ENCODE data around the gene CADM2. TPM values are rescaled to one million over a fixed set of nuclear protein-coding genes. Genes with fewer than 3 reads are reported as not detected.

Gene CADM2
- total RNA-seq, 1 donor from 2014 or later: 3.3 TPM

DNA sequence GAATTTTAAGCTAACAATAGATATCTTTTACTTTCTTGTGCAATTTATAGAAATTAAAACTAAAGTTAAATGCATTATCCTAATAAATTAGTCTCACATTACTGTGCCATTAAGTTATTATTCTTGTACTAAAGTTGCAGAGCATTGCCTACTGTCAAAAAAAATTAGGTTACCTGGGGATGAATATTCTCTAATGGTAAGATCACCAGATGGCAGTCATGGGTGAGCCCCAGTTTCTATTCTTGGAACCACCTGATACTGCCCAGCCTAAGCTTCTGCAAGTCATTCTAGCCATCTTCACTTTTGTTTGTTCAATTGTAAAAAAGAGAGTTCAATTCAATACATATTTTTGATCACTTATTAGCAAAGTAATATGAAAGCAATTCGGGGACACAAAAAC lies 213.2 kb downstream of the CADM2 start:
- DNase-seq (ENCODE audit: low spot score in 2 of 2, unreplicated experiment in 2 of 2): no peak
- TF ChIP-seq, protein P1, sequence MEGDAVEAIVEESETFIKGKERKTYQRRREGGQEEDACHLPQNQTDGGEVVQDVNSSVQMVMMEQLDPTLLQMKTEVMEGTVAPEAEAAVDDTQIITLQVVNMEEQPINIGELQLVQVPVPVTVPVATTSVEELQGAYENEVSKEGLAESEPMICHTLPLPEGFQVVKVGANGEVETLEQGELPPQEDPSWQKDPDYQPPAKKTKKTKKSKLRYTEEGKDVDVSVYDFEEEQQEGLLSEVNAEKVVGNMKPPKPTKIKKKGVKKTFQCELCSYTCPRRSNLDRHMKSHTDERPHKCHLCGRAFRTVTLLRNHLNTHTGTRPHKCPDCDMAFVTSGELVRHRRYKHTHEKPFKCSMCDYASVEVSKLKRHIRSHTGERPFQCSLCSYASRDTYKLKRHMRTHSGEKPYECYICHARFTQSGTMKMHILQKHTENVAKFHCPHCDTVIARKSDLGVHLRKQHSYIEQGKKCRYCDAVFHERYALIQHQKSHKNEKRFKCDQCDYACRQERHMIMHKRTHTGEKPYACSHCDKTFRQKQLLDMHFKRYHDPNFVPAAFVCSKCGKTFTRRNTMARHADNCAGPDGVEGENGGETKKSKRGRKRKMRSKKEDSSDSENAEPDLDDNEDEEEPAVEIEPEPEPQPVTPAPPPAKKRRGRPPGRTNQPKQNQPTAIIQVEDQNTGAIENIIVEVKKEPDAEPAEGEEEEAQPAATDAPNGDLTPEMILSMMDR (IDR thresholded peaks at IDR 0.05; ENCODE audit: unreplicated experiment): no peak
- Mint-ChIP-seq H3K9me3 (no peaks in the 10 kb centered on the region), H3K36me3 (no peaks in the 10 kb centered on the region), H3K27ac (no peak overlapping the region), H3K4me1 (no peaks in the 10 kb centered on the region), H3K27me3 (ENCODE audit: low read depth) (peaks cover 2% of the 10 kb centered on the region), H3K4me3 (no peak overlapping the region)

DNA sequence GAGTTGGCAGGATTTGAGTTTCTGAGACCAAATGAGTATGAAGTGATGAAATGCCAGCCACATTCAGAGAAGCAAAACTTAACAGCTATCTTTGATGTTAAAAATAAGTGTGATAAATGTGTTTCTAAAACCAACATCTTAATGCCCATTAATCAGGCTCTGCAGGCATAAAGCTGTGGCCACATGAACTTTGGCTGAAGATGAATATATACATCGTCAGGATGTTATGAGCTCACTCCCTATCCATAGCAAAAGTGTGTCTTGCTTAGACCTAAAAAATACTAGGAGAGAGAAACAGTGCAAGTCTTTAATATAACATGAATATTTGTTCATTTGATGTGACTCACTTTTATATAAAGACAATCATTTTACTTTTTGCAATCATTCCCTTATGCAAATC lies 218.0 kb downstream of the CADM2 start:
- no peaks in the 10 kb centered on the region for H3K36me3 Mint-ChIP-seq
- no peak overlapping the region for H3K27ac Mint-ChIP-seq
- peaks cover 2% of the 10 kb centered on the region for H3K27me3 Mint-ChIP-seq (ENCODE audit: low read depth)
- TF ChIP-seq, protein P1 (IDR thresholded peaks at IDR 0.05; ENCODE audit: unreplicated experiment): no peak
- H3K4me3 Mint-ChIP-seq: no peak overlapping the region
- no peak for DNase-seq (ENCODE audit: low spot score in 2 of 2, unreplicated experiment in 2 of 2)
- H3K4me1 Mint-ChIP-seq: no peaks in the 10 kb centered on the region
- H3K9me3 Mint-ChIP-seq: no peaks in the 10 kb centered on the region

DNA sequence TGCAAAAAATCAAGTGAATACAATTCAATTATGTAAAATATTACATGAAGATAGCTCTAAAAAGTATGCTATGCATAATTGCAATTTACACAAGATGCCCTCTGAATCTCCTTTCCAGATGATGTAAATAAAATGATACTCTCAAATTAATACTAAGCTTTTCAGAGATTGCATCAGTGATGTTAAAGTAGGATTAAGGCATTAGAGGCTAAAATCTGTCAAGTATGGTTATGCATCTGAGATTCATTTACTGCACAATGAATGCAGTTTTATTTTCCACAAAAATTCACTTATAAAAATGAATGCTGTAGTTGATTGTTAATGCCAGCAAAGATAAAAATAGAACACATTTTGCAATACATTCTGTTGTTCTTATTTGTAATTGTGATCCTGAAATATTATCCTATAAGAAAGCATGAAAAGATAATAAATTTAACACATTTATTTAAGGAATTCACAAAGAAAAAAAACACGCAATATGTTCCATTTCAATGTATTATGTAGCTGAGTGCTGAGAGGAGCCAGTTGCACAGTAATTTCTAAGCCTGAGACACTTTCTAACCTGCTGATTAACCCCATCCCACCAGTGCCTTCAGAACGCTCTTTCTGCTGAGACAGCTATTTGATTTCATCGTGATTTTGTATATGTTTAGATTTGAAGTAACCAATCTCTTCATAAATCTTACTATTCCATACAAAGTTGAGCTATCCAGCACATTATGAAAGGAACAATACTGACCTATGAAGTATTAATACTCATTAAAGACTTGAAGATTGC lies 224.4 kb downstream of the CADM2 start:
- H3K4me3 Mint-ChIP-seq: no peak overlapping the region
- H3K27me3 Mint-ChIP-seq (ENCODE audit: low read depth): no peaks in the 10 kb centered on the region
- no peaks in the 10 kb centered on the region for H3K9me3 Mint-ChIP-seq
- no peaks in the 10 kb centered on the region for H3K4me1 Mint-ChIP-seq
- DNase-seq (ENCODE audit: low spot score in 2 of 2, unreplicated experiment in 2 of 2): no peak
- TF ChIP-seq, protein P1 (IDR thresholded peaks at IDR 0.05; ENCODE audit: unreplicated experiment): no peak
- no peak overlapping the region for H3K27ac Mint-ChIP-seq
- no peaks in the 10 kb centered on the region for H3K36me3 Mint-ChIP-seq

DNA sequence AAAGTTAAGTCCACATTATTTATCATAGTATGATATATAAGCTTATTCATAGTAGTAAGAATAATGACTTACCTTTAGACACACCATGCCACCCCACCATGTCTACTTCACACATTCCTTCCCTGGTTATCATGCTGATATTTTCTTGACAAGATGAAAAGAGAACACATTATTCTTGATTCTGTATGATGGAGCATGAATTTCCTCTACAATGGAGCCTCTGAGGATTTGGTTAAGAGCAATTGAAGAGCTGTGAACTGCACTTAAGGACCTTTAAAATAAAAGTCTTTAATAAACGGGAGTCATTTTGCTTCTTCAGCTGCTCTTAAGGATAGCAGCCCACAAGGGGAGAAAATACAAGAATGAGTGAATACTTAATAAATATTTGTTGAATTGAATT lies 226.7 kb downstream of the CADM2 start:
- Mint-ChIP-seq H3K27me3 (ENCODE audit: low read depth) (peaks cover 3% of the 10 kb centered on the region), H3K9me3 (no peaks in the 10 kb centered on the region)
- TF ChIP-seq, protein P1 (IDR thresholded peaks at IDR 0.05; ENCODE audit: unreplicated experiment): no peak

DNA sequence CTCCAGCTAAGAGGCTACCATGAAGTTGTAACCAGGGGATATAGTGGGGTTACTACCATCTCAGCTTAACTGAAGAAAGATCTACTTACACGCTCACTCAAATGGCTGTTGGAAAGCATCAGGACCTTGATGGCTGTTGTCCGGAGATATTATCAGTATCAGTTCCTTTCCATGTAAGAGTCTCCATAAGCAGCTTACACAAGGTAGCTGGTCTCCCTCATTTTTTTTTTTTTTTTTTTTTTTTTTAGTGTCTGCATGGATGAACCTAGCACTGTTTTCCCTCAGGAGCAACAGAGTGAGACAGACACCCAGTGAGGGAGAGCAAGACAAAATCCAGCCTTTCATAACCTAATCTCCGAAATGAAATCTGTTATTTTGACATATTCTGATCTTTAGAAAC lies 230.9 kb downstream of the CADM2 start:
- Mint-ChIP-seq H3K4me1 (no peaks in the 10 kb centered on the region), H3K27me3 (ENCODE audit: low read depth) (peaks cover 3% of the 10 kb centered on the region), H3K4me3 (no peak overlapping the region), H3K9me3 (no peaks in the 10 kb centered on the region), H3K36me3 (no peaks in the 10 kb centered on the region), H3K27ac (no peak overlapping the region)
- no peak for DNase-seq (ENCODE audit: low spot score in 2 of 2, unreplicated experiment in 2 of 2)
- TF ChIP-seq, protein P1 (IDR thresholded peaks at IDR 0.05; ENCODE audit: unreplicated experiment): no peak

More for the DNA sequence above, 226.7 kb downstream of the CADM2 start:
- no peak for DNase-seq (ENCODE audit: low spot score in 2 of 2, unreplicated experiment in 2 of 2)
- H3K27ac Mint-ChIP-seq: no peak overlapping the region
- H3K4me3 Mint-ChIP-seq: no peak overlapping the region
- H3K36me3 Mint-ChIP-seq: no peaks in the 10 kb centered on the region
- no peaks in the 10 kb centered on the region for H3K4me1 Mint-ChIP-seq
